KMS-11 (cell line): ENCODE data around the gene NOX5.

Experiments
- H2AFZ ChIP-seq: fragments of 200-600 bp; sonication (generic); 2 replicates; pipeline ENCODE4 v1.6.1; 2016; ENCODE audit warnings: antibody characterized with exemption, mixed run types, low read depth
- H3K27ac ChIP-seq: fragments of 200-600 bp; sonication (generic); 2 replicates; pipeline ENCODE4 v1.6.1; 2016; ENCODE audit warnings: mild to moderate bottlenecking, mixed run types
- H3K27me3 ChIP-seq: fragments of 200-600 bp; sonication (generic); 2 replicates; pipeline ENCODE4 v1.6.1; 2017; ENCODE audit warnings: mild to moderate bottlenecking, low read depth, mixed run types, moderate library complexity; ENCODE audit not compliant: insufficient read depth
- H3K36me3 ChIP-seq: fragments of 200-600 bp; sonication (generic); 2 replicates; pipeline ENCODE4 v1.6.1; 2017; ENCODE audit warnings: mild to moderate bottlenecking, mixed run types; ENCODE audit not compliant: insufficient read depth
- H3K4me1 ChIP-seq: fragments of 200-600 bp; sonication (generic); 2 replicates; pipeline ENCODE4 v1.6.1; 2016; ENCODE audit warnings: mild to moderate bottlenecking, low read depth, mixed run types; ENCODE audit not compliant: poor library complexity, severe bottlenecking
- H3K4me2 ChIP-seq: fragments of 200-600 bp; sonication (generic); 2 replicates; pipeline ENCODE4 v1.7.0; 2016; ENCODE audit warnings: mild to moderate bottlenecking, mixed run types
- H3K4me3 ChIP-seq: fragments of 200-600 bp; sonication (generic); IDR thresholded peaks from 2 replicates; pipeline ENCODE4 v1.6.1; 2017; ENCODE audit warnings: low read depth, low read length, mixed read lengths; ENCODE audit not compliant: insufficient read depth
- H3K79me2 ChIP-seq: fragments of 200-600 bp; sonication (generic); 2 replicates; pipeline ENCODE4 v1.6.1; 2016; ENCODE audit warnings: low read depth, mixed run types; ENCODE audit not compliant: insufficient read depth
- H3K9ac ChIP-seq: fragments of 200-600 bp; sonication (generic); 2 replicates; pipeline ENCODE4 v1.6.1; 2016; ENCODE audit warnings: mild to moderate bottlenecking, mixed run types
- H4K20me1 ChIP-seq: fragments of 200-600 bp; sonication (generic); 2 replicates; pipeline ENCODE4 v1.6.1; 2016; ENCODE audit warnings: mild to moderate bottlenecking, mixed run types; ENCODE audit not compliant: insufficient read depth
- TF ChIP-seq, protein P1 (sequence below): fragments of 200-600 bp; sonication (generic); conservative IDR thresholded peaks from 2 replicates; pipeline ENCODE4 v1.6.1; 2017; ENCODE audit warnings: low read depth, mild to moderate bottlenecking, antibody characterized with exemption, low read length, moderate library complexity, mixed read lengths

Gene NOX5

DNA sequence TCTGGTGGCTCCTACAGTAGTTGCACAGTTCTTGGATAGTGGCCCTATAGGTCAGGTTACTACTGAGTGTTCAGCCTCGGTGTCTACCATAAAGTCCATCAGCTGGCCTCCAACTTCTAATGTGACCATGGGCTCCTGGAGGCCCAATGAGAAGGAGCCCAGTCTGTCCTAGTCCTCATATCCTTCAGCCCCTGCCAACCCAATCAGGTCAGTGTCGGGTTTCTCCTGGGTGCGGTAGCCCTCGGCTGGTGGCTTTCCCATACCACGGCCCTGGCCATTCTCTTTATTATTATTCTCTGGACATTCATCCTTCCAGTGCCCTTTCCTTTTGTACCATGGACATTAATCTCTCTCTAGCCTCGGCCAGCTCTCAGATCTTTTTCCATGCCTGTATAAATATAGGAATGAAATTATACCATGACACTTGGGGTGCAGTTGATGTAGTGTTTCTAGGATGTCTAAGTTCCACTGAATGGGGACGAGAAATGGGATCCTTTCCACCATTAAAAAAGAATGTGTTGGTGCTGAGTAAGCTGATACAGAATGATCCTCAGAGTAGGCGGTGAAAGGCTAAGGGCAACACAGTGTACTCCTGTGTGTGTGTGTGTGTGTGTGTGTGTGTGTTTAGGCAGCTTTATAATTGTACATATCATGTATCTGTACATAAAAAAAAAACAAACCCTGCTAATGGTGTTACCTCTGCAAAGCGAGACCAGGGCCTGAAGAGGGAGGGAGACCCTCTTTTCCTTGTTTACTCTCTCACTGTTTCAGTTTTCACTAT, 19.3 kb upstream of the NOX5 start:
- H3K27ac ChIP-seq: no peak overlapping the region
- no peaks in the 10 kb centered on the region for H3K4me1 ChIP-seq
- no peak overlapping the region for H3K4me2 ChIP-seq
- H3K9ac ChIP-seq: no peak overlapping the region
- H4K20me1 ChIP-seq: no peaks in the 10 kb centered on the region
- H2AFZ ChIP-seq: no peak overlapping the region
- H3K27me3 ChIP-seq: no peaks in the 10 kb centered on the region
- H3K36me3 ChIP-seq: no peaks in the 10 kb centered on the region
- H3K4me3 ChIP-seq: no peak overlapping the region
- H3K79me2 ChIP-seq: no peaks in the 10 kb centered on the region
- TF ChIP-seq, protein P1, sequence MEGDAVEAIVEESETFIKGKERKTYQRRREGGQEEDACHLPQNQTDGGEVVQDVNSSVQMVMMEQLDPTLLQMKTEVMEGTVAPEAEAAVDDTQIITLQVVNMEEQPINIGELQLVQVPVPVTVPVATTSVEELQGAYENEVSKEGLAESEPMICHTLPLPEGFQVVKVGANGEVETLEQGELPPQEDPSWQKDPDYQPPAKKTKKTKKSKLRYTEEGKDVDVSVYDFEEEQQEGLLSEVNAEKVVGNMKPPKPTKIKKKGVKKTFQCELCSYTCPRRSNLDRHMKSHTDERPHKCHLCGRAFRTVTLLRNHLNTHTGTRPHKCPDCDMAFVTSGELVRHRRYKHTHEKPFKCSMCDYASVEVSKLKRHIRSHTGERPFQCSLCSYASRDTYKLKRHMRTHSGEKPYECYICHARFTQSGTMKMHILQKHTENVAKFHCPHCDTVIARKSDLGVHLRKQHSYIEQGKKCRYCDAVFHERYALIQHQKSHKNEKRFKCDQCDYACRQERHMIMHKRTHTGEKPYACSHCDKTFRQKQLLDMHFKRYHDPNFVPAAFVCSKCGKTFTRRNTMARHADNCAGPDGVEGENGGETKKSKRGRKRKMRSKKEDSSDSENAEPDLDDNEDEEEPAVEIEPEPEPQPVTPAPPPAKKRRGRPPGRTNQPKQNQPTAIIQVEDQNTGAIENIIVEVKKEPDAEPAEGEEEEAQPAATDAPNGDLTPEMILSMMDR: no peak

DNA sequence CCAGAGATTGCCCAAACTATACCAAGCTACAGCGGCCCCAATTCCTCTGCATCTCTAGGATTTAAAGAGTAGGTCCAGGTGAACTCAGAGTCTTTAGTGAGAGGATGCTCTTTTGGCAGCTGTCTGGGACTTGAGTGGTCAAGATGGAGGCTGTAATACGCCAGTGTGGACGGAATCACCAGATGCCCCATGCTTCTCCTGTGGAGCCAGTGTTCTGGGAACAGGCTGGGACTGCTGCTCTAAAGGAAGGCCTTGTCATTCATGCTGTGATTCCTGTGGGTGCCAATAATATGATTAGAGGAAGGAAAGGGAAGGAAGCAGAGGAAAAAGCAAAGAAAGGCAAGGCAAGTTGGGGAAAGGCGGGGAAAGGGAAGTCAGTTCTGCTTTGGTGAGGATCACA, 17.4 kb upstream of the NOX5 start:
- no peak overlapping the region for H3K4me3 ChIP-seq
- TF ChIP-seq, protein P1: no peak
- H2AFZ ChIP-seq: no peak overlapping the region
- no peak overlapping the region for H3K9ac ChIP-seq
- H3K27ac ChIP-seq: no peak overlapping the region
- H3K4me2 ChIP-seq: no peak overlapping the region
- H3K27me3 ChIP-seq: no peaks in the 10 kb centered on the region
- H3K36me3 ChIP-seq: no peaks in the 10 kb centered on the region
- H3K4me1 ChIP-seq: no peaks in the 10 kb centered on the region
- no peaks in the 10 kb centered on the region for H4K20me1 ChIP-seq
- no peaks in the 10 kb centered on the region for H3K79me2 ChIP-seq

DNA sequence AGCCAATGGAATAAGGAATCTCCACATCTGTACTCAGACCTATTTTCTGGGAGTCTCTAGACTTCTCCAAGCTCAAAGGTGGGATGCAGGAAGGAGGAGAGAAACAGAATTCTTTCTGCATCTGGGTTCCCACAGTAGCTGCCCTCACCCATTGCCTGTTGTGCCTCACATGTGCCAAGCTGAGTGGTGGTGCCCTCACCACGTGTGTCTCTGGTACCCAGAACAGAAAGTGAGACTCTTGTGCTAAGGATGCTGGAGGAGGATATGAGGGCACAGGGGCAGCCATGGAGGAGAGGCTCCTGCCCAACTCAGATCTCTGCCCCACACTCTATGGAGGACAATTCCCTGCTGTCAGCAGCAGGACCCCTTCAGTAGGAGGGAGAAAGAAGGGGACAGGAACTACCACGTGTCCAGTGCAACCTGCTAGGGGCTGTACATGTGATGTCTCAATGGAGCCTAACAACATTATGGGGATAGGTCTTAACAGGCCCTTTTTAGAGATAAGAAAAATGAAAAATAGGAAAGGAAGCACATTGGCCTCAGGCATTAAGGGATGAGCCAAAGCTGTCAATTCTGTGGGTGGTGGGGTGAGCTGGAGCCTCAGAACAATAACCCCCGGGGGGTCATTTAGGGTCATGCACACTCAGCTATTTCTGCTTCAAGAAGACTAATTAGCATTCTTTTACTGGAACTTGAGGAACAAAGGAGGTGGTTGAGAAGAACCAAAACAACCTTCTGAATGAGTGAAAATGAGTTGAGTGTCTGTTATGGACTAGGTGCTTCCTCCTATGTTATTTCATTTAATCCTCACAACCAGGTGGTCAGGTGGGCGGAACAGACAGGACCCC, 16.3 kb upstream of the NOX5 start:
- Histone ChIP-seq H3K27ac (no peak overlapping the region), H3K27me3 (no peaks in the 10 kb centered on the region), H3K9ac (no peak overlapping the region), H3K79me2 (no peaks in the 10 kb centered on the region), H3K4me3 (no peak overlapping the region), H3K4me1 (no peaks in the 10 kb centered on the region), H4K20me1 (no peaks in the 10 kb centered on the region), H3K36me3 (no peaks in the 10 kb centered on the region), H2AFZ (no peak overlapping the region), H3K4me2 (no peak overlapping the region)
- TF ChIP-seq, protein P1: no peak

DNA sequence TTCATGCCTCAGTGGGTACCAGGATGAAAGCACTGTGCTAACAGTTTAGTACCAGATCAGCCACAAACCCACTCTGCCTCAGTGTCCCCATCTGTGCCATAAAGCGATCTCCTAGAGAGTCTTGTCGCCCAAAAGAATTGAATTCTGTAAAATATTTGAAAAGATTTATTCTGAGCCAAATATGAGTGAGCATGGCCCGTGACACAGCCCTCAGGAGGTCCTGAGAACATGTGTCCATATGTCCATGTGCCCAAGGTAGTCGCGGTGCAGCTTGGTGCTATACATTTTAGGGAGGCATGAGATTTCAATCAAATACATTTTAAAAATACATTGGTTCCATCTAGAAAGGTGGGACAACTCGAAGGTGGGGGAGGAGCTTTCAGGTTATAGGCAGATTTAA, 15.4 kb upstream of the NOX5 start:
- H2AFZ ChIP-seq: no peak overlapping the region
- H3K4me2 ChIP-seq: no peak overlapping the region
- H3K9ac ChIP-seq: no peak overlapping the region
- no peaks in the 10 kb centered on the region for H3K4me1 ChIP-seq
- TF ChIP-seq, protein P1: no peak
- no peaks in the 10 kb centered on the region for H3K79me2 ChIP-seq
- H3K4me3 ChIP-seq: no peak overlapping the region
- H4K20me1 ChIP-seq: no peaks in the 10 kb centered on the region
- no peaks in the 10 kb centered on the region for H3K27me3 ChIP-seq
- H3K27ac ChIP-seq: no peak overlapping the region
- H3K36me3 ChIP-seq: no peaks in the 10 kb centered on the region
